Stomach smooth muscle (tissue), 2 donors: ENCODE data around the gene NFE2L3.

Experiments used
- H3K27ac ChIP-seq: one replicate; pipeline ENCODE4 v1.7.0; 2013; ENCODE audit warnings: mild to moderate bottlenecking, low read length, inconsistent platforms
- H3K27me3 ChIP-seq, 2 donors: one replicate each; pipeline ENCODE4 v1.7.0; 2013; ENCODE audit warnings: low read length in 2 of 2; ENCODE audit not compliant: insufficient read depth in 2 of 2, control insufficient read depth in 1 of 2
- H3K36me3 ChIP-seq, 2 donors: one replicate each; pipeline ENCODE4 v1.7.0; 2013; ENCODE audit warnings: low read length in 2 of 2; ENCODE audit not compliant: control insufficient read depth in 2 of 2, insufficient read depth in 2 of 2
- H3K4me1 ChIP-seq: one replicate; pipeline ENCODE4 v1.7.0; 2013; ENCODE audit warnings: low read length; ENCODE audit not compliant: control insufficient read depth, insufficient read depth
- H3K4me3 ChIP-seq, 2 donors: one replicate each; pipeline ENCODE4 v1.7.0; 2013; ENCODE audit warnings: low read length in 2 of 2
- H3K9ac ChIP-seq, 2 donors: one replicate each; pipeline ENCODE4 v1.7.0; 2013; ENCODE audit warnings: low read length in 2 of 2, mild to moderate bottlenecking in 1 of 2
- H3K9me3 ChIP-seq, 2 donors: one replicate each; pipeline ENCODE4 v1.7.0; 2013; ENCODE audit warnings: low read length in 2 of 2; ENCODE audit not compliant: control insufficient read depth in 2 of 2
- donor health status: healthy.
- donor health status: Pancreatic carcinoma.

The NFE2L3 gene

DNA sequence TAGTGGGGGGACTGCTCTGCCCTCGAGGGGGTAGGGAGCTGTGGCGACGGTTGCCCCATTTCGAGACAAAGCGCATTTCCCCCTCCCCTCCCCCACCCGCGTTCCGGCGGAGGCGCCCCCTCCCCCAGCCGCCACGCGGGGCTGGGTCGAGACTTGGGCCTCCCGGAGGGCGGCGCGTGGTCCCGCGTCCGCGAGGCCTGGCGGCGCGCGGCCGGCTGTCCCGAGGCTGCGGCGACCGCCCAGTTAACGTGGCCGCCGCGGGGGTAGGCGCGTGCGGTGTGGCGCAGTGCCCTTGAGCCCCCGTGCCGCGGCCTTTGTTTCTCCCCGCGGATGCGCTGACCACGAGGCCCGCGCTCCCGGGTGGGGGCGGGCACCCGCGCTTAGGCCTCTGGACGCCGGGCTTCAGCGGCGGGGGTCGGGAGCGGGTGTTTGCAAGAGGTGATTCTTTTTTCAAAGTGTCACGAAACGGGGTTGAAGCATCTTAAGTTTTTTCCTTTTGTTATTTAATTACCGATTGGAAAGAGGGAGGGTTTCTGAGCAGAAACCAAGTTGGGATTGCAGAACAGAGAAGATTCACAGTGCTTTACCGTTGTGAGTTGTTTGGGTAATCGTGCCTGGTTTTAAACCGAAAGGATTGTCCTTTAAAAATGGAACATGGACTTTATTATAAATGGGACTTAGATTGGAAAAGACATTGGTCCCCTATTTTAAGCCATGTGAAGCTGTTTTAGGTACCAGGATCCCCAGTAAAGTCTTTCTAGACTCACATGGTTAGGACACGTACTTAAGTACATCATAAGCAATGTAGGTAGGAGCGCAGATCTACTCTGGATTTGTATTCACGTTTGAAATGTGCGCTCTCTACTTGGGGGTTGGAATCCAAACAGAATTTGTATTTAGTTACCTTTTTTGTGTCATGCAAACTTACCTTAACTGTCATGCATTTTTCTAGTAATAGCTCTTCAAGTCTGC lies 50.3 kb downstream of the NFE2L3 start:
- Histone ChIP-seq H3K36me3 (peaks cover 4 to 14% of the 10 kb centered on the region in 2 donors), H3K27me3 (no peaks in the 10 kb centered on the region), H3K9ac (peak overlapping the region; percentile 78 to 86), H3K27ac (peak overlapping the region; percentile 100), H3K4me1 (peaks cover 5% of the 10 kb centered on the region), H3K4me3 (peak overlapping the region; percentile 75 to 99), H3K9me3 (no peaks in the 10 kb centered on the region)

GRCh38 chr7:26203016-26203415 lies 51.0 kb downstream of the NFE2L3 start:
- H3K36me3 ChIP-seq, result peaks cover 9 to 10% of the 10 kb centered on the region in 2 donors
- peaks cover 3% of the 10 kb centered on the region for H3K4me1 ChIP-seq
- H3K4me3 ChIP-seq, result peak overlapping the region; percentile 75 to 99
- H3K27ac ChIP-seq, result no peak overlapping the region
- peak overlapping the region; percentile 78 to 86 for H3K9ac ChIP-seq
- H3K9me3 ChIP-seq, result no peaks in the 10 kb centered on the region
- H3K27me3 ChIP-seq, result no peaks in the 10 kb centered on the region

- Histone ChIP-seq H3K27me3 (no peaks in the 10 kb centered on the region), H3K9ac (no peak overlapping the region), H3K36me3 (peaks cover 28% of the 10 kb centered on the region in 2 donors), H3K4me1 (peaks cover under 1% of the 10 kb centered on the region), H3K27ac (no peak overlapping the region), H3K4me3 (no peak overlapping the region), H3K9me3 (no peaks in the 10 kb centered on the region)
Observed at GRCh38 chr7:26208040-26208439, 56.0 kb downstream of the NFE2L3 start.

GRCh38 chr7:26212921-26213718 lies 61.1 kb downstream of the NFE2L3 start:
- Histone ChIP-seq H3K36me3 (peaks cover 18 to 19% of the 10 kb centered on the region in 2 donors), H3K27ac (no peak overlapping the region), H3K4me1 (no peaks in the 10 kb centered on the region), H3K27me3 (no peaks in the 10 kb centered on the region), H3K9me3 (no peaks in the 10 kb centered on the region), H3K9ac (no peak overlapping the region), H3K4me3 (no peak overlapping the region)

DNA sequence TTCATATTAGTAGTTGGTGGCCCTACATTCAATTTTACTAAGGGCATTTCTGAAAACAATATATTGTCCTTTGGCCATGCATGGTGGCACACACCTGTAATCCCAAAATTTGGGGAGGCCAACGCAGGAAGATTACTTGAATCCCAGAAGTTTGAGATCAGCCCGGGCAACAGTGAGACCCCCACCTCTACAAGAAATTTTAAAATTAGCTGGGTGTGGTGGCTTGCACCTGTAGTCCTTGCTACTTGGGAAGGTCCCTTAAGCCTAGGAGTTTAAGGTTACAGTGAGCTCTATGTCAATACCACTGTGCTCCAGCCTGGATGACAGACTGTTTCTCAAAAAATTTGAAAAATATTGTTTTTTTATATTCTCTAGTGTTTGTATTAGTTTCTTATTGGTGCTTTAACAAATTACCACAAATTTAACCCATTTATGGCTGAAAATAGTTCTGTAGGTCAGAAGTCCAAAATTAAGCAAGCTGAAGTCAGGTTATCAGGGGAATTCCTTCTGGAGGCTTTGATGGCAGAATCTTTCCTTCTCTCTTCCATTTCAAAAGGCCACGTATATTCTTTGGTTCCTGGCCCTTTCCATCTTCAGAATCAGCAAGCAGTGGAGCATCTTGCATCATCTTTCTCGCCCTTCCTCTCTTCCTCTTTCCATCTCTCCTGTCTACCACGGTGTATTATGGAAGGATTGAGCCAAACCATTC lies 62.0 kb downstream of the NFE2L3 start:
- H3K9ac ChIP-seq, result no peak overlapping the region
- no peaks in the 10 kb centered on the region for H3K9me3 ChIP-seq
- H3K36me3 ChIP-seq, result peaks cover 18% of the 10 kb centered on the region in 2 donors
- no peaks in the 10 kb centered on the region for H3K4me1 ChIP-seq
- H3K4me3 ChIP-seq, result no peak overlapping the region
- no peaks in the 10 kb centered on the region for H3K27me3 ChIP-seq
- no peak overlapping the region for H3K27ac ChIP-seq

GRCh38 chr7:26216049-26216448 lies 64.1 kb downstream of the NFE2L3 start:
- Histone ChIP-seq H3K4me1 (no peaks in the 10 kb centered on the region), H3K27ac (no peak overlapping the region), H3K9ac (no peak overlapping the region), H3K9me3 (no peaks in the 10 kb centered on the region), H3K27me3 (no peaks in the 10 kb centered on the region), H3K4me3 (no peak overlapping the region), H3K36me3 (peaks cover 1 to 4% of the 10 kb centered on the region in 2 donors)

GRCh38 chr7:26224359-26224758 lies 72.4 kb downstream of the NFE2L3 start:
- Histone ChIP-seq H3K9ac (no peak overlapping the region), H3K9me3 (no peaks in the 10 kb centered on the region), H3K27me3 (no peaks in the 10 kb centered on the region), H3K4me1 (no peaks in the 10 kb centered on the region), H3K36me3 (no peaks in the 10 kb centered on the region), H3K4me3 (no peak overlapping the region), H3K27ac (no peak overlapping the region)

GRCh38 chr7:26227987-26228386 lies 76.0 kb downstream of the NFE2L3 start:
- Histone ChIP-seq H3K4me3 (no peak overlapping the region), H3K36me3 (no peaks in the 10 kb centered on the region), H3K27me3 (no peaks in the 10 kb centered on the region), H3K9me3 (no peaks in the 10 kb centered on the region), H3K4me1 (no peaks in the 10 kb centered on the region), H3K27ac (no peak overlapping the region), H3K9ac (no peak overlapping the region)

- Histone ChIP-seq H3K9ac (no peak overlapping the region), H3K27ac (no peak overlapping the region), H3K4me3 (no peak overlapping the region), H3K4me1 (no peaks in the 10 kb centered on the region), H3K9me3 (no peaks in the 10 kb centered on the region), H3K27me3 (no peaks in the 10 kb centered on the region), H3K36me3 (no peaks in the 10 kb centered on the region)
Observed at GRCh38 chr7:26233902-26234511, 82.0 kb downstream of the NFE2L3 start.
